Tongue (tissue), 2 donors: ENCODE measurements around the gene MPC1. TPM values are rescaled to one million over a fixed set of nuclear protein-coding genes. Genes with fewer than 3 reads are reported as not detected.
A peak's percentile ranks its signal among the peaks of the same experiment; 100 is the strongest.

Experiments
- DNase-seq: peaks from one replicate; pipeline ENCODE4 v3.0.0-alpha.2; 2015
- total RNA-seq: library from RNA; depleted of rRNA; stranded (reverse); fragments of >200 nt; gene quantifications from one replicate; pipeline ENCODE4 v1.2.3, GENCODE V29; 2014

The MPC1 gene
- total RNA-seq, 1 donor from 2014 or later = 109 TPM

GRCh38 chr6:166344240-166344639 lies 38.5 kb downstream of the MPC1 start:
- DNase-seq = no peak

GRCh38 chr6:166343150-166343487 lies 39.6 kb downstream of the MPC1 start:
- DNase-seq = no peak

DNA sequence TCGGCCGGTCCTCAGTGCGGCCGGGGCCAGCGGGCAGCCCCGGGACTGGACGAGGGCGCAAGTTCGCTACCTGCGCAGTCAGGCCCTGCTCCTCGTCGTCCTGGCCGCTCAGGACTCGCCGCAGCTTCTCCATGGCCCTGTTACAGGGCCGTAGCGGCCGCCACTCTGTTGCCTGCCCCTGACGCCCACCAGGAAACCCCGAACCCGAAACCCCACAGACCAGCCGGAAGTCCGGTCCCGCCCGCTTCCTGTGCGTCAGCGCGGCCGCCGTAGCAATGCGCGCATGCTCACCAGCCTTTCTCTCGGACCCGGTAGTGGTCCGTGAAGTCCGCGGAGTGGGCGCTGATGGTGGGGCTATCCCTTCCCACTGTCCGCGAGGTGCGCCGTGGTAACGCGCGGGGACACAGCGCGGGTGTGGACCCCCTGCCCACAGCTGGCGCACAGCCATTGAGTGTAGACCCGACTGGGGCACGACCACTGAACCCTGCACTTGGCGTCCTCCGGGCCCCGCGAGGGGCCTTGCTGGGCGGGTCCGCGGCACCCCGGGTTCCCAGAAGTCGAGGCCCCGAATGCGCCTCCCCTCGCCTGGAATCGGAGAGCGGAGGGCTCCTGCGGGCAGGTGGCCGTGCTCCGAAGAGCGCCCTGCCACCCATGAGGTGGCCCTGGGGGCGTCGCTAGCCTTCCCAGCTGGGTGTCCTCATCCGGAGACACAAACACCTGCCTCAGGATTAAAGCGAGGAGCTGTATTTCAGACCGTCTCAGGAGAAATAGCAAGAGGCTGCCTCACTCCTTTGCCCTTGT lies 40.2 kb downstream of the MPC1 start, which contains the start of gene SFT2D1:
TSS of gene SFT2D1 (minus strand) at position 197 of the 801 bp plus-strand sequence. CDS start at position 133, 64 bp downstream.
- peak; percentile 94 for DNase-seq

DNA sequence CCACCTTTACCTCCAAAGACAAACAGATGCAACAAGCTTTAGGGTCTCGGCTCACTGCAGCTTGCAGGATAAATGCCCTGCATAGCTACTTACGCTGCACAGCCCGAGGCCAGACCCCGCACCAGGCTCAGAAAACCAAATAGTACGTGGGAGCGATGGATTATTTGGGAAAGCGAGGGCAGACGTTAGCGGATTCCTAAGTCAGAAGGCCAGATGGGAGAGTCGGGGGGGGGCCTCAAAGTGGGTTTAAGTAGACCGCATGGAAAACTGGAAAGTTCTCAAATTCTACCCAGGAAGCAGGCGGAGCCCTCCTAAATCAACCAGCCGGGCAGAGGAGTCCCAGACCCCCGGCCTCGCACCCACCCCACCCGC lies 40.8 kb downstream of the MPC1 start:
- DNase-seq = peak; percentile 44

- no peak for DNase-seq
Observed at GRCh38 chr6:166341464-166341863, 41.3 kb downstream of the MPC1 start.

DNA sequence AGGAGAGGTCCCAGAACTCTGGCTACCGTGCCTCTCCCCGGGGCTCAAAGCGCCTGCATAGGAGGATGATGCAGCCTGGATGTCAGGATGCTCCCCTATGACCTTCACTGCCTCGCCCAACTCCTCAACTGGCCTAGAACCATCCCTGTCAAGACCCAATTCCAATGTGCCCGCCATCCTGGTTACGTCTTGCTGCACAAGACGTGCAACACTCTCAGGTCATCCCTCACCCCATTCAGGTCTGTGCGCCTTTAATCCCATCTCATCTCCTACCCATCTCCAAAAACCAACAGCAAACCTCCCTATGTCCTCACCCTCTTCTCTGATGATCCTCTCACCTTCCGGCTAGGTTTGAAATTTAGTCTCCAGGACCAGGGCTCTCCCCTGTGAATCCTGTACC lies 43.9 kb downstream of the MPC1 start:
- no peak for DNase-seq

- DNase-seq = no peak
Observed at GRCh38 chr6:166336847-166337246, 45.9 kb downstream of the MPC1 start.

- DNase-seq = no peak
Observed at GRCh38 chr6:166335378-166336302, 47.1 kb downstream of the MPC1 start.

DNA sequence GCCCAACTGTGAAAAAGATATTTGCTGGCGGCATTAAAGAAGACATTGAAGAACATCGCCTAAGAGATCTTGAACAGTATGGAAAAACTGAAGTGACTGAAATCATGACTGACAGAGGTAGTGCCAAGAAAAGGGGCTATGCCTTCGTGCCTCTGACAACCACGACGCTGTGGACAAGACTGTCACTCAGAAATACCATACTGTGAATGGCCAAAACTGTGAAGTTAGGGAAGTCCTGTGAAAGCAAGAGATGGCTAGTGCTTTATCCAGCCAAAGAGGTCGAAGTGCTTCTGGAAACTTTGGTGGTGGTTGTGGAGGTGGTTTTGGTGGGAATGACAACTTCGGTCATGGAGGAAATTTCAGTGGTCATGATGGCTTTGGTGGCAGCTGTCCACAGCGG lies 47.9 kb downstream of the MPC1 start:
- DNase-seq = no peak

DNA sequence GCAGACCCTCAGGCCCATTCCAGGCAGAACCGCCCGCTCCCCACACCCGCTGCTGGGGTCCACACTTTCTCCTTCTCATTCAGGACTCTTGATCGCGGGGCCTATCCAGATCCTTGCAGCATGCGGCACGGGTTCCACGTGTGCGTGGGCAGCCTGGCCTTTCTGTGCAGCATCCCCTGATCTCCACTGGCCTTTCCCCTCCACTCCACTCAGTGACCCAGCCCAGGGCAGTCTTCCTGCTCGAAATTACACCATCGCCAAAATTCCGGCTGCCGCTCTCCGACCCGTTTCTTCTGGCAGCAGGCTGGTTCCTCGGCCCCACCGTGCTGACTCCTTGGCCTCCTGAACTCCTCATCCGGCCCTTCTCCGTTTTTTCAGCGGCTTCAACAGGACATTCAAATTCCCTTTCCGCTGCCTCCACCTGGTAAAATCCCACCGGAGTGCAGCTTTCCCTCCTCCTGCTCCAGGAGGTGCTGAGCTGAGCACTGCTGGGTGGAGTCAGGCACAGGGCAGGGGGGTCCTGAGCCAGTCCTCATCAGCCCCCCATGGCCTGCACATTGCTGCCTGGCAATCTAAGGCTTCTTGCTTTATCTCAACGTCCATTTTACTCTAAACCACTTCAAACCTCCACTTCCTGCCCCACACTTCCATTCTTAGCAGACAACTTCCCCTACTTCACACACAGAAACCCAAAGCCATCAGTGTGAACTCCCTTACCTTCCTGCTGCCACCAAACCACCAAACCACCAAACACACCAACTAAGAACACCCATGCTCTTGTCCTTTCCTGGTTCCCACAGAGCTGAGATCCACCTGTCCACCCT lies 49.4 kb downstream of the MPC1 start:
- DNase-seq = no peak

- no peak for DNase-seq
Observed at GRCh38 chr6:166331503-166332415, 51.0 kb downstream of the MPC1 start.

GRCh38 chr6:166330612-166331011 lies 52.1 kb downstream of the MPC1 start:
- DNase-seq = no peak

GRCh38 chr6:166325383-166326042 lies 57.2 kb downstream of the MPC1 start:
- no peak for DNase-seq

GRCh38 chr6:166323395-166323794 lies 59.3 kb downstream of the MPC1 start:
- no peak for DNase-seq

- DNase-seq = no peak
Observed at GRCh38 chr6:166318649-166319600, 63.8 kb downstream of the MPC1 start.

GRCh38 chr6:166318227-166318626 lies 64.5 kb downstream of the MPC1 start:
- DNase-seq = peak; percentile 84

GRCh38 chr6:166317261-166318212 lies 65.2 kb downstream of the MPC1 start:
- no peak for DNase-seq

GRCh38 chr6:166315436-166315835 lies 67.3 kb downstream of the MPC1 start:
- no peak for DNase-seq
